Osteocyte (in vitro differentiated cells): ENCODE data around the gene ZNF618. TPM values are rescaled to one million over a fixed set of nuclear protein-coding genes. Genes with fewer than 3 reads are reported as not detected.

ENCODE experiments used
- DNase-seq: peaks from one replicate; pipeline ENCODE4 v3.0.0; 2021; ENCODE audit warnings: mixed read lengths; ENCODE audit not compliant: unreplicated experiment; ENCODE audit errors: extremely low spot score
- H3K27ac Mint-ChIP-seq: one replicate; pipeline ENCODE4 v1.8.0; 2021; ENCODE audit warnings: mild to moderate bottlenecking, mixed read lengths; ENCODE audit not compliant: unreplicated experiment
- H3K27me3 Mint-ChIP-seq: one replicate; pipeline ENCODE4 v1.8.0; 2021; ENCODE audit warnings: mixed read lengths; ENCODE audit not compliant: unreplicated experiment
- H3K36me3 Mint-ChIP-seq: one replicate; pipeline ENCODE4 v1.8.0; 2021; ENCODE audit warnings: mixed read lengths; ENCODE audit not compliant: unreplicated experiment
- H3K4me1 Mint-ChIP-seq: one replicate; pipeline ENCODE4 v1.8.0; 2021; ENCODE audit warnings: mixed read lengths; ENCODE audit not compliant: unreplicated experiment
- H3K4me3 Mint-ChIP-seq: one replicate; pipeline ENCODE4 v1.8.0; 2021; ENCODE audit warnings: mild to moderate bottlenecking, moderate library complexity, mixed read lengths; ENCODE audit not compliant: unreplicated experiment
- H3K9me3 Mint-ChIP-seq: one replicate; pipeline ENCODE4 v1.8.0; 2021; ENCODE audit warnings: mixed read lengths; ENCODE audit not compliant: unreplicated experiment
- total RNA-seq: library from RNA; stranded (reverse); gene quantifications from 2 replicates; pipeline ENCODE4 v1.2.1, GENCODE V29; 2021
- TF ChIP-seq, protein P1 (sequence below): fragments of 200-600 bp; sonication (generic); IDR thresholded peaks from 2 replicates; pipeline ENCODE4 v1.5.0; 2021; ENCODE audit warnings: antibody characterized with exemption, mild to moderate bottlenecking, moderate library complexity

Gene ZNF618
- total RNA-seq, 1 donor from 2014 or later: 36.8 TPM

GRCh38 chr9:114051706-114052105 is 175.6 kb downstream of the ZNF618 start:
- Mint-ChIP-seq H3K4me1 (no peaks in the 10 kb centered on the region), H3K36me3 (peaks cover 60% of the 10 kb centered on the region), H3K4me3 (no peak overlapping the region), H3K27ac (no peak overlapping the region), H3K9me3 (no peaks in the 10 kb centered on the region), H3K27me3 (no peaks in the 10 kb centered on the region)
- DNase-seq: no peak
- TF ChIP-seq, protein P1, sequence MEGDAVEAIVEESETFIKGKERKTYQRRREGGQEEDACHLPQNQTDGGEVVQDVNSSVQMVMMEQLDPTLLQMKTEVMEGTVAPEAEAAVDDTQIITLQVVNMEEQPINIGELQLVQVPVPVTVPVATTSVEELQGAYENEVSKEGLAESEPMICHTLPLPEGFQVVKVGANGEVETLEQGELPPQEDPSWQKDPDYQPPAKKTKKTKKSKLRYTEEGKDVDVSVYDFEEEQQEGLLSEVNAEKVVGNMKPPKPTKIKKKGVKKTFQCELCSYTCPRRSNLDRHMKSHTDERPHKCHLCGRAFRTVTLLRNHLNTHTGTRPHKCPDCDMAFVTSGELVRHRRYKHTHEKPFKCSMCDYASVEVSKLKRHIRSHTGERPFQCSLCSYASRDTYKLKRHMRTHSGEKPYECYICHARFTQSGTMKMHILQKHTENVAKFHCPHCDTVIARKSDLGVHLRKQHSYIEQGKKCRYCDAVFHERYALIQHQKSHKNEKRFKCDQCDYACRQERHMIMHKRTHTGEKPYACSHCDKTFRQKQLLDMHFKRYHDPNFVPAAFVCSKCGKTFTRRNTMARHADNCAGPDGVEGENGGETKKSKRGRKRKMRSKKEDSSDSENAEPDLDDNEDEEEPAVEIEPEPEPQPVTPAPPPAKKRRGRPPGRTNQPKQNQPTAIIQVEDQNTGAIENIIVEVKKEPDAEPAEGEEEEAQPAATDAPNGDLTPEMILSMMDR: no peak

GRCh38 chr9:114053246-114054005 is 177.3 kb downstream of the ZNF618 start:
- no peak overlapping the region for H3K4me3 Mint-ChIP-seq
- H3K27me3 Mint-ChIP-seq: no peaks in the 10 kb centered on the region
- peaks cover 6% of the 10 kb centered on the region for H3K4me1 Mint-ChIP-seq
- TF ChIP-seq, protein P1: no peak
- no peak overlapping the region for H3K27ac Mint-ChIP-seq
- peaks cover 48% of the 10 kb centered on the region for H3K36me3 Mint-ChIP-seq
- no peak for DNase-seq
- H3K9me3 Mint-ChIP-seq: no peaks in the 10 kb centered on the region

GRCh38 chr9:114054191-114054690 is 178.1 kb downstream of the ZNF618 start:
- TF ChIP-seq, protein P1: no peak
- Mint-ChIP-seq H3K27ac (no peak overlapping the region), H3K9me3 (no peaks in the 10 kb centered on the region), H3K36me3 (peaks cover 43% of the 10 kb centered on the region), H3K4me1 (peaks cover 14% of the 10 kb centered on the region), H3K27me3 (no peaks in the 10 kb centered on the region), H3K4me3 (no peak overlapping the region)
- no peak for DNase-seq

DNA sequence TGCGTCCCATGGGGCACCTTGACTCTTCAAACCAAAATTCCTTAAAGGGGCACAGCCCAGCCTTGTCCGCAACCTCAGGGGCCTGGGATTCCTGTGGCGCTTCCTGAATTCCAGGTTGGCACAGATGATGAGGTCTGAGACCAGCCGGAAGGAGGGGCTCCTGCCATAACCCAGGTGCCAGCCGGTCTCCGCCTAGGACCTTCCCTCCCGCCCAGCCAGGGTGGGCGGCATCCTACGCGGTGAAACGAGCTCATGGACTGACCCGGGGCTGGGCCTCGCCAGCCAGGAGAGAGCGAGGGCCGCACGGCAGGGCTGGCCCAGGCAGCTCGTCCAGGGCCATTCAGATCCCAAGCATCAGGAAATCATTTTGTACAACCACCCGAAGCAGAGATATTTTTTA is 179.0 kb downstream of the ZNF618 start:
- H3K4me3 Mint-ChIP-seq: no peak overlapping the region
- TF ChIP-seq, protein P1: no peak
- H3K27ac Mint-ChIP-seq: no peak overlapping the region
- H3K36me3 Mint-ChIP-seq: peaks cover 39% of the 10 kb centered on the region
- H3K9me3 Mint-ChIP-seq: no peaks in the 10 kb centered on the region
- H3K4me1 Mint-ChIP-seq: peaks cover 22% of the 10 kb centered on the region
- no peak for DNase-seq
- H3K27me3 Mint-ChIP-seq: no peaks in the 10 kb centered on the region

- H3K4me1 Mint-ChIP-seq: peaks cover 26% of the 10 kb centered on the region
- H3K4me3 Mint-ChIP-seq: no peak overlapping the region
- H3K36me3 Mint-ChIP-seq: peaks cover 33% of the 10 kb centered on the region
- H3K9me3 Mint-ChIP-seq: no peaks in the 10 kb centered on the region
- H3K27me3 Mint-ChIP-seq: no peaks in the 10 kb centered on the region
- H3K27ac Mint-ChIP-seq: no peak overlapping the region
- TF ChIP-seq, protein P1: no peak
- DNase-seq: no peak
These were observed 179.8 kb downstream of the ZNF618 start for GRCh38 chr9:114055894-114056293.
